ENCODE results near the gene PNPLA6. TPM values are rescaled to one million over a fixed set of nuclear protein-coding genes. Genes with fewer than 3 reads are reported as not detected.

Gene PNPLA6
- total and polyA plus RNA-seq, 2 of the 4 experiments (the other 2 are of a cell fraction) = 17.9 to 52.7 TPM

DNA sequence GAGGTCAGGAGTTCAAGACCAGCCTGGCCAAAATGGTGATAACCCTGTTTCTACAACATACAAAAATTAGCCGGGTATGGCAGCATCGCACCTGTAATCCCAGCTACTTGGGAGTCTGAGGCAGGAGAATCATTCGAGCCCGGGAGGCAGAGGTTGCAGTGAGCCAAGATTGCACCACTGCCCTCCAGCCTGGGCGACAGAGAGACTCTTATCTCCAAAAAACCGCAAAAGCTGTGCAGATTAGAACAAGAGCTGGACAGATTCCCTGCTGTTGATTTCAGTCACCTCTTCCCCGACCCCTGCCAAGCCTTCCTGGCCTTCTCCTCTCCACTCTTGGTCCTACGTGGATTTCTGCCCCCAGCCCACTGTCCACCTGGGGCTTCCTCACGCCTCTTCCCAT lies 68.4 kb downstream of the PNPLA6 start:
- ATAC-seq (ENCODE audit: low read depth) (no peak), DNase-seq (no peak)
- no peaks in the 10 kb centered on the region for H3K4me1 ChIP-seq (ENCODE audit: control insufficient read depth, insufficient read depth, low read length)
- no peak overlapping the region for H4K5ac ChIP-seq (ENCODE audit: low read depth, low read length)
- no peak overlapping the region for H3K23ac ChIP-seq (ENCODE audit: low read depth, low read length)
- WGBS, 2 experiments (ENCODE audit: extremely low coverage in 2 of 2, insufficient read length in 1 of 2) = 68% methylated on average over 7 of the region's 9 CpGs; no CpG with 5 or more reads in 1 of the 2 experiments
- intact Hi-C loops (cut with micrococcal nuclease) = no loop called here
- no peaks in the 10 kb centered on the region for H4K20me1 ChIP-seq (ENCODE audit: insufficient read depth, low read length)
- no peak overlapping the region for H2BK15ac ChIP-seq (ENCODE audit: low read depth, low read length)
- CTCF ChIA-PET = no interaction called here
- TF ChIP-seq, protein P1, sequence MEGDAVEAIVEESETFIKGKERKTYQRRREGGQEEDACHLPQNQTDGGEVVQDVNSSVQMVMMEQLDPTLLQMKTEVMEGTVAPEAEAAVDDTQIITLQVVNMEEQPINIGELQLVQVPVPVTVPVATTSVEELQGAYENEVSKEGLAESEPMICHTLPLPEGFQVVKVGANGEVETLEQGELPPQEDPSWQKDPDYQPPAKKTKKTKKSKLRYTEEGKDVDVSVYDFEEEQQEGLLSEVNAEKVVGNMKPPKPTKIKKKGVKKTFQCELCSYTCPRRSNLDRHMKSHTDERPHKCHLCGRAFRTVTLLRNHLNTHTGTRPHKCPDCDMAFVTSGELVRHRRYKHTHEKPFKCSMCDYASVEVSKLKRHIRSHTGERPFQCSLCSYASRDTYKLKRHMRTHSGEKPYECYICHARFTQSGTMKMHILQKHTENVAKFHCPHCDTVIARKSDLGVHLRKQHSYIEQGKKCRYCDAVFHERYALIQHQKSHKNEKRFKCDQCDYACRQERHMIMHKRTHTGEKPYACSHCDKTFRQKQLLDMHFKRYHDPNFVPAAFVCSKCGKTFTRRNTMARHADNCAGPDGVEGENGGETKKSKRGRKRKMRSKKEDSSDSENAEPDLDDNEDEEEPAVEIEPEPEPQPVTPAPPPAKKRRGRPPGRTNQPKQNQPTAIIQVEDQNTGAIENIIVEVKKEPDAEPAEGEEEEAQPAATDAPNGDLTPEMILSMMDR (conservative IDR thresholded peaks at IDR 0.05; ENCODE audit: low read depth, low read length) = no peak
- no peak for TF ChIP-seq POLR2A (IDR thresholded peaks at IDR 0.05; ENCODE audit: low read depth, low read length)
- no peak for TF ChIP-seq MAFK (IDR thresholded peaks at IDR 0.05; ENCODE audit: low read depth, low read length)
- TF ChIP-seq RCOR1 (IDR thresholded peaks at IDR 0.05; ENCODE audit: insufficient replicate concordance, low read length) = no peak
- no peak for TF ChIP-seq CHD1 (IDR thresholded peaks at IDR 0.05; ENCODE audit: low read depth, low read length)
- no peak for TF ChIP-seq RFX5 (IDR thresholded peaks at IDR 0.05; ENCODE audit: low read depth, low read length)
- no peak for TF ChIP-seq ELK1 (IDR thresholded peaks at IDR 0.05; ENCODE audit: borderline replicate concordance, low read depth, low read length)
- no peak overlapping the region for H2BK120ac ChIP-seq (ENCODE audit: low read depth, low read length)
- no peak overlapping the region for H3K27ac ChIP-seq (ENCODE audit: insufficient read depth, low read length)
- no peak overlapping the region for H3K9ac ChIP-seq (ENCODE audit: low read depth, low read length)
- H2BK5ac ChIP-seq (ENCODE audit: low read depth, low read length, poor library complexity, severe bottlenecking) = no peak overlapping the region
- H3K14ac ChIP-seq (replicated peaks; ENCODE audit: low read depth, low read length) = no peak overlapping the region
- H4K91ac ChIP-seq (ENCODE audit: insufficient read depth, low read depth, low read length) = no peak overlapping the region
- H3K27me3 ChIP-seq (ENCODE audit: control insufficient read depth, insufficient read depth, low read length) = peaks cover 4% of the 10 kb centered on the region; the same call in 1 of the 2 replicates
- no peak overlapping the region for H3K4me2 ChIP-seq (ENCODE audit: low read depth, low read length)
- H3K36me3 ChIP-seq (ENCODE audit: control insufficient read depth, insufficient read depth, low read length) = no peaks in the 10 kb centered on the region
- no peaks in the 10 kb centered on the region for H3K79me1 ChIP-seq (ENCODE audit: low read depth in 1 of 2, low read length in 2 of 2)
- no peaks in the 10 kb centered on the region for H3K9me1 ChIP-seq (ENCODE audit: insufficient read depth, low read length)
- H2AK9ac ChIP-seq (replicated peaks; ENCODE audit: low read depth, low read length, poor library complexity) = no peak overlapping the region
- H3K4me3 ChIP-seq (ENCODE audit: insufficient read depth, low read depth, low read length) = no peak overlapping the region
- BruUV-seq (replicated peaks) = no TSS peak
- no peak overlapping the region for H2AK5ac ChIP-seq (ENCODE audit: low read depth, low read length)
- POLR2A ChIA-PET (ENCODE audit: unreplicated experiment) = no interaction called here
- no peak overlapping the region for H2AFZ ChIP-seq (replicated peaks; ENCODE audit: low read length, poor library complexity)
- H3K18ac ChIP-seq (ENCODE audit: low read depth, low read length) = no peak overlapping the region
- H2BK20ac ChIP-seq (ENCODE audit: low read depth, low read length) = no peak overlapping the region
- dilution Hi-C loops (cut with HindIII; ENCODE audit: low sequenced_read_pairs, unreplicated experiment) = no loop called here
- in situ Hi-C loops (cut with MboI; ENCODE audit: low sequenced_read_pairs) = no loop called here
- no peaks in the 10 kb centered on the region for H3K9me3 ChIP-seq (ENCODE audit: control insufficient read depth, insufficient read depth, low read length)
- H3K56ac ChIP-seq (ENCODE audit: extremely low read depth, insufficient read depth, low read length) = no peak overlapping the region
- no peak overlapping the region for H3K4ac ChIP-seq (ENCODE audit: low read depth, low read length)
- H4K8ac ChIP-seq (ENCODE audit: low read depth in 2 of 2, low read length in 2 of 2) = no peak overlapping the region
